GM23338 (cell line): ENCODE data around the gene MYL5. TPM values are rescaled to one million over a fixed set of nuclear protein-coding genes. Genes with fewer than 3 reads are reported as not detected.

Experiments used
- ATAC-seq: fragments of 200-7000 bp; cut with Tn5 transposase; 3 replicates; pipeline ENCODE4 v1.9.1; 2020
- DNase-seq: peaks from one replicate; pipeline ENCODE4 v3.0.0-alpha.2; 2015; ENCODE audit warnings: low spot score
- H2AFZ ChIP-seq: fragments of 200-600 bp; sonication (generic); 2 replicates; pipeline ENCODE4 v1.8.0; 2016; ENCODE audit warnings: antibody characterized with exemption, mild to moderate bottlenecking, moderate library complexity
- H3F3A ChIP-seq: fragments of 200-600 bp; sonication (generic); replicated peaks from 2 replicates; pipeline ENCODE4 v1.8.0; 2017; ENCODE audit warnings: antibody characterized with exemption, mixed run types, low read depth
- H3K27ac ChIP-seq: fragments of 200-600 bp; sonication (generic); 2 replicates; pipeline ENCODE4 v1.6.1; 2016; ENCODE audit warnings: low read depth
- H3K27me3 ChIP-seq: fragments of 200-600 bp; sonication (generic); 2 replicates; pipeline ENCODE4 v1.8.0; 2016; ENCODE audit warnings: mild to moderate bottlenecking, mixed run types, moderate library complexity; ENCODE audit not compliant: insufficient read depth
- H3K36me3 ChIP-seq: fragments of 200-600 bp; sonication (generic); 2 replicates; pipeline ENCODE4 v1.8.0; 2016; ENCODE audit warnings: mild to moderate bottlenecking; ENCODE audit not compliant: insufficient read depth
- H3K4me1 ChIP-seq: fragments of 200-600 bp; sonication (generic); 2 replicates; pipeline ENCODE4 v1.8.0; 2016; ENCODE audit warnings: mild to moderate bottlenecking, moderate library complexity; ENCODE audit not compliant: insufficient read depth
- H3K4me2 ChIP-seq: fragments of 200-600 bp; sonication (generic); 2 replicates; pipeline ENCODE4 v1.7.1; 2017; ENCODE audit warnings: mixed run types
- H3K4me3 ChIP-seq: fragments of 200-600 bp; sonication (generic); 2 replicates; pipeline ENCODE4 v1.6.1; 2016; ENCODE audit warnings: mixed run types
- H3K79me2 ChIP-seq: fragments of 200-600 bp; sonication (generic); replicated peaks from 2 replicates; pipeline ENCODE4 v1.8.0; 2017; ENCODE audit warnings: mild to moderate bottlenecking; ENCODE audit not compliant: insufficient read depth
- H3K9me2 ChIP-seq: fragments of 200-600 bp; sonication (generic); 2 replicates; pipeline ENCODE4 v1.8.0; 2017; ENCODE audit not compliant: insufficient read depth
- H4K20me1 ChIP-seq: fragments of 200-600 bp; sonication (generic); replicated peaks from 2 replicates; pipeline ENCODE4 v1.8.0; 2017; ENCODE audit warnings: mild to moderate bottlenecking; ENCODE audit not compliant: insufficient read depth
- H3K27ac Mint-ChIP-seq: 2 replicates; pipeline ENCODE4 v1.8.0; 2020; ENCODE audit warnings: inconsistent platforms, mild to moderate bottlenecking, moderate library complexity, mixed read lengths
- H3K27me3 Mint-ChIP-seq: 3 replicates; pipeline ENCODE4 v1.8.0; 2022; ENCODE audit warnings: low read depth, mild to moderate bottlenecking, moderate library complexity, mixed read lengths, inconsistent platforms; ENCODE audit not compliant: insufficient read depth, poor library complexity
- H3K36me3 Mint-ChIP-seq: 3 replicates; pipeline ENCODE4 v1.8.0; 2021; ENCODE audit warnings: low read depth, mild to moderate bottlenecking, inconsistent platforms, moderate library complexity, mixed read lengths
- H3K4me1 Mint-ChIP-seq: 3 replicates; pipeline ENCODE4 v1.8.0; 2020; ENCODE audit warnings: mild to moderate bottlenecking, inconsistent platforms, mixed read lengths
- H3K4me3 Mint-ChIP-seq: 3 replicates; pipeline ENCODE4 v1.8.0; 2021; ENCODE audit warnings: moderate library complexity, mild to moderate bottlenecking, inconsistent platforms, mixed read lengths
- H3K9me3 Mint-ChIP-seq: 3 replicates; pipeline ENCODE4 v1.8.0; 2020; ENCODE audit warnings: moderate library complexity, mild to moderate bottlenecking, inconsistent platforms, mixed read lengths
- EZH2 ChIP-seq: fragments of 200-600 bp; sonication (generic); IDR thresholded peaks from one replicate; pipeline ENCODE4 v1.8.0; 2017; ENCODE audit warnings: antibody characterized with exemption, mild to moderate bottlenecking, low read depth; ENCODE audit not compliant: unreplicated experiment
- EZH2phosphoT487 ChIP-seq: fragments of 200-600 bp; sonication (generic); IDR thresholded peaks from one replicate; pipeline ENCODE4 v1.8.1; 2018; ENCODE audit warnings: antibody characterized with exemption; ENCODE audit not compliant: unreplicated experiment
- NANOG ChIP-seq: IDR thresholded peaks from 2 replicates; pipeline ENCODE4 v1.6.1; 2016; ENCODE audit warnings: antibody characterized with exemption, borderline replicate concordance
- POLR2AphosphoS5 ChIP-seq: IDR thresholded peaks from 2 replicates; pipeline ENCODE4 v1.6.1; 2016; ENCODE audit warnings: antibody characterized with exemption, low read depth
- STAT1 ChIP-seq: IDR thresholded peaks from one replicate; pipeline ENCODE4 v1.6.1; 2016; ENCODE audit warnings: antibody characterized with exemption; ENCODE audit not compliant: unreplicated experiment
- ZNF114 ChIP-seq: fragments of 250-450 bp; sonication (Bioruptor Pico); IDR thresholded peaks from 2 replicates; pipeline ENCODE4 v1.5.0; 2020; ENCODE audit warnings: mild to moderate bottlenecking, moderate library complexity
- ZNF331 ChIP-seq: fragments of 250-450 bp; sonication (Bioruptor Pico); IDR thresholded peaks from 2 replicates; pipeline ENCODE4 v1.5.0; 2020; ENCODE audit warnings: low read depth, mild to moderate bottlenecking, moderate library complexity
- polyA plus RNA-seq: library from polyadenylated mRNA; unstranded; fragments of >200 nt; fragmentation: Nextera tagmentation; extraction: Ambion mirVana; gene quantifications from 2 replicates; pipeline ENCODE4 v1.2.1, GENCODE V29; 2016
- total RNA-seq: library from RNA; depleted of rRNA; stranded (reverse); fragments of >200 nt; shearing (Covaris generic); gene quantifications from 2 replicates; pipeline ENCODE4 v1.2.3, GENCODE V29; 2014
- TF ChIP-seq, protein P1 (sequence below): IDR thresholded peaks from one replicate; pipeline ENCODE4 v1.6.1; 2018; ENCODE audit warnings: antibody characterized with exemption; ENCODE audit not compliant: unreplicated experiment
- TF ChIP-seq, protein P2 (sequence below): fragments of 250-450 bp; sonication (Bioruptor Pico); IDR thresholded peaks from 2 replicates; pipeline ENCODE4 v1.5.0; 2020; ENCODE audit warnings: mild to moderate bottlenecking, moderate library complexity
- TF ChIP-seq, protein P3 (sequence below): IDR thresholded peaks from 2 replicates; pipeline ENCODE4 v1.6.1; 2016; ENCODE audit warnings: antibody characterized with exemption

MYL5 gene
- total and polyA plus RNA-seq, 2 experiments from 2014 or later = 3.0 to 4.4 TPM

DNA sequence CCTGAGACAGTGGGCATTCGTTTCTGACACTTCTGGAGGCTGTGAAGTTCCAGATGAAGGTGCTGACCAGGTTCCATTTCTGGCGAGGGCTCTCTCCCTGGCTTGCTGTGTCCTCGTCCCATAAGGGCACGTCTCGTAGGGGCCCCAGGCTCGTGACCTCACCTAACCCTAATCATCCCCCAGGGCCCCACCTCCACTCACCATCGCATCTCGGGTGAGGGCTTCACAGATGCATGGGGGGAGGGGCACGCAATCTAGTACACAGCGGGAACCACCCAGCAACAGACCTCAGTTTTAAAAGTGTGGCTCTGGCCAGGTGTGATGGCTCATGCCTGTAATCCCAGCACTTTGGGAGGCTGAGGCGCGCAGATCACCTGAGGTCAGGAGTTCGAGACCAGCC lies 26.9 kb upstream of the MYL5 start (continued):
- TF ChIP-seq, protein P1, sequence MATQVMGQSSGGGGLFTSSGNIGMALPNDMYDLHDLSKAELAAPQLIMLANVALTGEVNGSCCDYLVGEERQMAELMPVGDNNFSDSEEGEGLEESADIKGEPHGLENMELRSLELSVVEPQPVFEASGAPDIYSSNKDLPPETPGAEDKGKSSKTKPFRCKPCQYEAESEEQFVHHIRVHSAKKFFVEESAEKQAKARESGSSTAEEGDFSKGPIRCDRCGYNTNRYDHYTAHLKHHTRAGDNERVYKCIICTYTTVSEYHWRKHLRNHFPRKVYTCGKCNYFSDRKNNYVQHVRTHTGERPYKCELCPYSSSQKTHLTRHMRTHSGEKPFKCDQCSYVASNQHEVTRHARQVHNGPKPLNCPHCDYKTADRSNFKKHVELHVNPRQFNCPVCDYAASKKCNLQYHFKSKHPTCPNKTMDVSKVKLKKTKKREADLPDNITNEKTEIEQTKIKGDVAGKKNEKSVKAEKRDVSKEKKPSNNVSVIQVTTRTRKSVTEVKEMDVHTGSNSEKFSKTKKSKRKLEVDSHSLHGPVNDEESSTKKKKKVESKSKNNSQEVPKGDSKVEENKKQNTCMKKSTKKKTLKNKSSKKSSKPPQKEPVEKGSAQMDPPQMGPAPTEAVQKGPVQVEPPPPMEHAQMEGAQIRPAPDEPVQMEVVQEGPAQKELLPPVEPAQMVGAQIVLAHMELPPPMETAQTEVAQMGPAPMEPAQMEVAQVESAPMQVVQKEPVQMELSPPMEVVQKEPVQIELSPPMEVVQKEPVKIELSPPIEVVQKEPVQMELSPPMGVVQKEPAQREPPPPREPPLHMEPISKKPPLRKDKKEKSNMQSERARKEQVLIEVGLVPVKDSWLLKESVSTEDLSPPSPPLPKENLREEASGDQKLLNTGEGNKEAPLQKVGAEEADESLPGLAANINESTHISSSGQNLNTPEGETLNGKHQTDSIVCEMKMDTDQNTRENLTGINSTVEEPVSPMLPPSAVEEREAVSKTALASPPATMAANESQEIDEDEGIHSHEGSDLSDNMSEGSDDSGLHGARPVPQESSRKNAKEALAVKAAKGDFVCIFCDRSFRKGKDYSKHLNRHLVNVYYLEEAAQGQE = no peak

DNA sequence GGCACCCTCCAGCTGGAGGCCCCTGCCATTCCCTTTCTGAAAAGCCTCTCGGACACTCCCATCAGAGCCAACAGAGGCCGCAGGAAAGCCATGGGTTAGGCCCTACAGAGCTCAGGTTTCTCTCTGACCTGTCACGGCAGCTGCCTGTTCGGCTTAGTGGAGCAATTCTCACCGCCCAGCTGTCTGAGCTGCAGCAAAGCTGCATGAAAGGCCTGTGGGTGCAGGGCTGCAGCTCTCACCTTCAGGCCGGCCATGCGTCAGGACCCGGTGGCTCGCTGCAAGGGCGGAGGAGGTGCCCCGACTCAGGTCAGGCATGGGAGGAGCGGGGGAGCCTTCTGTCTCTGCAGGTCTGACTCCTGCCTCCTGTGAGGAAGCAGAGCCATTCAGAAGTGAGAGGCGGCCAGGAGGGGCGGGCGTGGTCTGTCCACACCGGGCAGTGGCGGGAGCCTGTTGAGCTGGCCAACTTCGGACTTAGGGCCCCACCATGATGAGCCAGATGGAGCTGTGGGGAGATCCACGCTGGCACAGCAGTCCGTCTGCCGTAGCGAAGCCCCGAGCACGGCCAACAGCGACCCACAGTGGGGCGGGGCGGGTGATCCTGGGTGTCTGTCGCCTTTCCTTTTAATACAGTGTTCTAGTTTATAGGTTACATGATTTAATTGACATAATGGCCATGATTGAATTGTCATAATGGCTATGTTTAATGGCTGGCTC lies 25.6 kb upstream of the MYL5 start:
- Mint-ChIP-seq H3K27me3 (peaks cover 26% of the 10 kb centered on the region), H3K9me3 (no peaks in the 10 kb centered on the region; the same call in 2 of the 3 replicates), H3K27ac (no peak overlapping the region), H3K36me3 (no peaks in the 10 kb centered on the region), H3K4me3 (no peak overlapping the region), H3K4me1 (peaks cover 14% of the 10 kb centered on the region; the same call in 2 of the 3 replicates)
- Histone ChIP-seq H3K27me3 (0 out of 2 replicates have a peak, but pooled peaks cover 3% of the 10 kb centered on the region), H3K9me2 (no peaks in the 10 kb centered on the region), H3K27ac (no peak overlapping the region), H4K20me1 (no peaks in the 10 kb centered on the region), H3K4me2 (no peak overlapping the region), H3K4me3 (no peak overlapping the region), H3K36me3 (no peaks in the 10 kb centered on the region), H3K4me1 (no peaks in the 10 kb centered on the region), H3K79me2 (no peaks in the 10 kb centered on the region), H2AFZ (no peak overlapping the region), H3F3A (no peaks in the 10 kb centered on the region)
- peak; percentile 65 for ATAC-seq
- DNase-seq = no peak
- TF ChIP-seq, protein P1 = no peak
- TF ChIP-seq ZNF114 (CRISPR knock-in tag) (no peak), EZH2phosphoT487 (no peak), POLR2AphosphoS5 (no peak), EZH2 (no peak), NANOG (no peak), STAT1 (no peak), ZNF331 (CRISPR knock-in tag) (no peak)
- TF ChIP-seq, protein P2, sequence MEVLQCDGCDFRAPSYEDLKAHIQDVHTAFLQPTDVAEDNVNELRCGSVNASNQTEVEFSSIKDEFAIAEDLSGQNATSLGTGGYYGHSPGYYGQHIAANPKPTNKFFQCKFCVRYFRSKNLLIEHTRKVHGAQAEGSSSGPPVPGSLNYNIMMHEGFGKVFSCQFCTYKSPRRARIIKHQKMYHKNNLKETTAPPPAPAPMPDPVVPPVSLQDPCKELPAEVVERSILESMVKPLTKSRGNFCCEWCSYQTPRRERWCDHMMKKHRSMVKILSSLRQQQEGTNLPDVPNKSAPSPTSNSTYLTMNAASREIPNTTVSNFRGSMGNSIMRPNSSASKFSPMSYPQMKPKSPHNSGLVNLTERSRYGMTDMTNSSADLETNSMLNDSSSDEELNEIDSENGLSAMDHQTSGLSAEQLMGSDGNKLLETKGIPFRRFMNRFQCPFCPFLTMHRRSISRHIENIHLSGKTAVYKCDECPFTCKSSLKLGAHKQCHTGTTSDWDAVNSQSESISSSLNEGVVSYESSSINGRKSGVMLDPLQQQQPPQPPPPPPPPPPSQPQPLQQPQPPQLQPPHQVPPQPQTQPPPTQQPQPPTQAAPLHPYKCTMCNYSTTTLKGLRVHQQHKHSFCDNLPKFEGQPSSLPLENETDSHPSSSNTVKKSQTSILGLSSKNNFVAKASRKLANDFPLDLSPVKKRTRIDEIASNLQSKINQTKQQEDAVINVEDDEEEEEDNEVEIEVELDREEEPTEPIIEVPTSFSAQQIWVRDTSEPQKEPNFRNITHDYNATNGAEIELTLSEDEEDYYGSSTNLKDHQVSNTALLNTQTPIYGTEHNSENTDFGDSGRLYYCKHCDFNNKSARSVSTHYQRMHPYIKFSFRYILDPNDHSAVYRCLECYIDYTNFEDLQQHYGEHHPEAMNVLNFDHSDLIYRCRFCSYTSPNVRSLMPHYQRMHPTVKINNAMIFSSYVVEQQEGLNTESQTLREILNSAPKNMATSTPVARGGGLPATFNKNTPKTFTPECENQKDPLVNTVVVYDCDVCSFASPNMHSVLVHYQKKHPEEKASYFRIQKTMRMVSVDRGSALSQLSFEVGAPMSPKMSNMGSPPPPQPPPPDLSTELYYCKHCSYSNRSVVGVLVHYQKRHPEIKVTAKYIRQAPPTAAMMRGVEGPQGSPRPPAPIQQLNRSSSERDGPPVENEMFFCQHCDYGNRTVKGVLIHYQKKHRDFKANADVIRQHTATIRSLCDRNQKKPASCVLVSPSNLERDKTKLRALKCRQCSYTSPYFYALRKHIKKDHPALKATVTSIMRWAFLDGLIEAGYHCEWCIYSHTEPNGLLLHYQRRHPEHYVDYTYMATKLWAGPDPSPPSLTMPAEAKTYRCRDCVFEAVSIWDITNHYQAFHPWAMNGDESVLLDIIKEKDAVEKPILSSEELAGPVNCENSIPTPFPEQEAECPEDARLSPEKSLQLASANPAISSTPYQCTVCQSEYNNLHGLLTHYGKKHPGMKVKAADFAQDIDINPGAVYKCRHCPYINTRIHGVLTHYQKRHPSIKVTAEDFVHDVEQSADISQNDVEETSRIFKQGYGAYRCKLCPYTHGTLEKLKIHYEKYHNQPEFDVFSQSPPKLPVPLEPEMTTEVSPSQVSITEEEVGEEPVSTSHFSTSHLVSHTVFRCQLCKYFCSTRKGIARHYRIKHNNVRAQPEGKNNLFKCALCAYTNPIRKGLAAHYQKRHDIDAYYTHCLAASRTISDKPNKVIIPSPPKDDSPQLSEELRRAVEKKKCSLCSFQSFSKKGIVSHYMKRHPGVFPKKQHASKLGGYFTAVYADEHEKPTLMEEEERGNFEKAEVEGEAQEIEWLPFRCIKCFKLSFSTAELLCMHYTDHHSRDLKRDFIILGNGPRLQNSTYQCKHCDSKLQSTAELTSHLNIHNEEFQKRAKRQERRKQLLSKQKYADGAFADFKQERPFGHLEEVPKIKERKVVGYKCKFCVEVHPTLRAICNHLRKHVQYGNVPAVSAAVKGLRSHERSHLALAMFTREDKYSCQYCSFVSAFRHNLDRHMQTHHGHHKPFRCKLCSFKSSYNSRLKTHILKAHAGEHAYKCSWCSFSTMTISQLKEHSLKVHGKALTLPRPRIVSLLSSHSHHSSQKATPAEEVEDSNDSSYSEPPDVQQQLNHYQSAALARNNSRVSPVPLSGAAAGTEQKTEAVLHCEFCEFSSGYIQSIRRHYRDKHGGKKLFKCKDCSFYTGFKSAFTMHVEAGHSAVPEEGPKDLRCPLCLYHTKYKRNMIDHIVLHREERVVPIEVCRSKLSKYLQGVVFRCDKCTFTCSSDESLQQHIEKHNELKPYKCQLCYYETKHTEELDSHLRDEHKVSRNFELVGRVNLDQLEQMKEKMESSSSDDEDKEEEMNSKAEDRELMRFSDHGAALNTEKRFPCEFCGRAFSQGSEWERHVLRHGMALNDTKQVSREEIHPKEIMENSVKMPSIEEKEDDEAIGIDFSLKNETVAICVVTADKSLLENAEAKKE = no peak
- TF ChIP-seq, protein P3, sequence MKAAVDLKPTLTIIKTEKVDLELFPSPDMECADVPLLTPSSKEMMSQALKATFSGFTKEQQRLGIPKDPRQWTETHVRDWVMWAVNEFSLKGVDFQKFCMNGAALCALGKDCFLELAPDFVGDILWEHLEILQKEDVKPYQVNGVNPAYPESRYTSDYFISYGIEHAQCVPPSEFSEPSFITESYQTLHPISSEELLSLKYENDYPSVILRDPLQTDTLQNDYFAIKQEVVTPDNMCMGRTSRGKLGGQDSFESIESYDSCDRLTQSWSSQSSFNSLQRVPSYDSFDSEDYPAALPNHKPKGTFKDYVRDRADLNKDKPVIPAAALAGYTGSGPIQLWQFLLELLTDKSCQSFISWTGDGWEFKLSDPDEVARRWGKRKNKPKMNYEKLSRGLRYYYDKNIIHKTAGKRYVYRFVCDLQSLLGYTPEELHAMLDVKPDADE = no peak
